Left renal pelvis (tissue), 4 donors: ENCODE data around the gene HYAL3. TPM values are rescaled to one million over a fixed set of nuclear protein-coding genes. Genes with fewer than 3 reads are reported as not detected.
"Not testable (repeated sequence)": the region's sequence is repeated elsewhere in the genome, so short reads cannot be mapped to it uniquely, and the experiment has no call there.

Source experiments
- DNase-seq, 4 donors: peaks; one replicate each; pipeline ENCODE4 v3.0.0-alpha.2; 2013; ENCODE audit warnings: low read depth in 4 of 4, low spot score in 3 of 4
- polyA plus RNA-seq, 4 donors: library from polyadenylated mRNA; unstranded; fragments of 120-200 nt; gene quantifications; one replicate each; pipeline ENCODE4 v1.2.1, GENCODE V29; 2013; ENCODE audit not compliant: insufficient read length in 4 of 4

Gene HYAL3
- polyA plus RNA-seq, 4 donors: 2.8 to 3.7 (median 2.9) TPM

DNA sequence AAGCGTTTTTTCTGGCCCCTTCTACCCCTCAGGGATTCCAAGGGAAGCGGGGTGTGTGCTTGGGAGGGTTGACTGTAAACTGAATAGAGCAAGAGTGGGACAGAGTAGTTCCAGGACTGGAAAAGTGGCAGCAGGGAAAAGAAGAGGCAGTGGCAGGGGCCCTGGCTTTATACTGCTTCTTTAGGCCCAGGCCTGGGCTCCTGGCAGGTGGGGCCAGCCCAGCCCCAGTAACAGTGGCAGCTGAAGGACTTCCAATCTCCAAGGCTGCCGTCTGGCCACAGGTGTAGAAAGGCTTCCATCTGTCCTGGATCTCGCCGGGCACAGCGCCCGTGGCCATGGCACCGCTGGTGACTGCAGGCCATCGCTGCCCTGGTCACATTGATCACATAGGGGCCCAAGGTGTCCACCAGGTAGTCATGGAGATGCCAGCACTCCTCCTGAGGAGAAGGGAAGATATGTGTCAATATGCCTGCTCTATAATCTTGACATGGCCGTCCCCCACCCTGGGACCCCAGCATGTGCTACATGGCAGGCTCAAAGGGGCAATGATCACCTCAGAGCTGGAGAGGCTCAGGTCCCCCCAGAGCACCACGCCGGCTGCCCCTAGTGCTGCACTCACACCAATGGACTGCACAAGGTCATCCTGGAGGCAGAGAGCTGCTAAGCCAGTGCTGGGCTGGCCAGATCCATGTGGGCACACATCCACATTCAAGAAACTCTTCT lies 6.0 kb downstream of the HYAL3 start:
- DNase-seq: no peak

DNA sequence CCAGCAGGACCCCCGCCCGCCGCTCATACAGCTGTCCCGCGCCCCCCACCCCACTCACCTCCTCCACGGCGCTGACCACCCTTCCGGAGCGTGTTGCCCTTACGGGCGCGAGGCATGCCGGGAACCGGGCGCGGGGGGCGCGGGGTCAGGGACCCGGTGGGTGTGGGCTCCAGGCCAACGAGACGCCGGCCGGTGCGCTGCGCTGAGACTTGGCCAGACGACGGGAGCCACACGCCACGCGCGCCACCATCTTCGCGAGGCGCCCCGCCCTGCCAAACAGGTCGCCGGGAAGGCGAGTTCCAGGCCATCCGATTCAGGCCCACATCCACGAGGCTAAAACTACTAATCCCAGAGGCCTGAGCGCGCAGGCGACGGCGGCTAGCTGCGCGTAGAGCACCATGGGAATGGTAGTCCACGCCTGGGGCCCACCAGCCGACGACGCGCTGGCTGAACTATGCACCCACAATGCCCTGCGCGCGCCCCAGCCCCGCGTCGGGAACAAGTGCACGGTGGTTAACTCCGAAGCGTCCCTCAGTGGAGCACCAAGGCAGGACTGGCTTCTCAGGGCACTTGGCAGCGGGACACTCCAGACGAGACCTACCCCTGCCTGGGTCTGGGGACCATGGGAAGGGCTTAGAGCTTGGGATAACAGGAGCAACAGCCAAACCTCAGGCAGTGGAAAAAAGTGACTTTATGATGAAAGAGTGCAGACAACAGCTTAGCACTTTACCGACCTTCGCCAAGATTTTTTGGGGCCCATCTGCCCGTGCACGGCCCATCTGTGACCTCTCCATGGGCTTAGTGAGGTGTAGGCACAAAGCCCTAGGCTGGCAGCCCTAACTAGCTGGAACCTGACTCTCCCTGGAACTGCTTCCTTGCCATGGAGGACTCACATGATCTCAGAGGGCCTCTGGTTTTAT lies 6.8 kb downstream of the HYAL3 start, which contains the start of gene IFRD2:
IFRD2 (minus strand) TSS at position 271 of the 920 bp plus-strand sequence; CDS start at position 116, 155 bp downstream.
- peak; percentile 87 to 95 (median 90) for DNase-seq

DNA sequence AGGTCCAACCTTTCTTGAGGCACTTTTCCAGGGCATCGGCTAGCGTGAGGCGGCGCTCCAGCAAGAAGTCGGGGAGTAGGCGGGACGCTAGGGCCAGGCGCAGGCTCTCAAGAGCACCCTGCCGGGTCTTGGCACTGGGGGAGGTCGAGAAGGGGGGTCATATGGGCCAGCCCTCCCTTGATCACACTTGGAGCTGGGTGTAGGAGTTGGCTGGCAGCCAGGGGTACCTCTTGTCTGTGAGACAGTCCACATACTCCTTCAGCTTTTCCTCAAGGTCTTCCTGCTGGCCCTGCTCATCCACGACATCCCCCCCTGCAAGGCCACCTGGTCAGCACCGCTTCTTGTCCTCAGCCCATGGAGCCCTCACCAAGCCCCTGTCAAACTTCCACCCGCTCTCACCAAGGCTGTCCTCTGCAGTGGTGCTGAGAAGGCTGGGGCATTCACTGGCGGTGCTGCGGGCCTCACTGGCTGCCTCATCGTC lies 9.0 kb downstream of the HYAL3 start:
- no peak for DNase-seq

DNA sequence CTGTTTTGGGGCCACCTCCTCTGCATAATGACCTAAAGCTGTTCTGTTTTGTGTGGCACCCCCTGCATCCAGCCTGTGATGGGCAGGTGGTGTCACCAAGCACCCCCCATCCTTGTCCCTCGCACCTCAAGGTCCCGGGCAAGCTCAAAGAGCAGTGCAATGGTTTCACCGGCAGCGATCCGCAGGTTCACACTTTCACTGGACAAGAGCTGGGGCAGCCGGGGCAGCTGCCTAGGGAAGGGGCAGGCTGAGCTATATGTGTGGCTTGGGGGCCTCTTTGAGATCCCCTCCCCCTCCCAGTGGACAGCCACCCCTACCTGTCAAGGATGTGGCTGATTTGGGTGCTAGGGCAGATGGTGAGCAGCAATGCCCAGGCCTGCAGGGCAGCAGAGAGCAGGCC lies 10.1 kb downstream of the HYAL3 start:
- DNase-seq: no peak

DNA sequence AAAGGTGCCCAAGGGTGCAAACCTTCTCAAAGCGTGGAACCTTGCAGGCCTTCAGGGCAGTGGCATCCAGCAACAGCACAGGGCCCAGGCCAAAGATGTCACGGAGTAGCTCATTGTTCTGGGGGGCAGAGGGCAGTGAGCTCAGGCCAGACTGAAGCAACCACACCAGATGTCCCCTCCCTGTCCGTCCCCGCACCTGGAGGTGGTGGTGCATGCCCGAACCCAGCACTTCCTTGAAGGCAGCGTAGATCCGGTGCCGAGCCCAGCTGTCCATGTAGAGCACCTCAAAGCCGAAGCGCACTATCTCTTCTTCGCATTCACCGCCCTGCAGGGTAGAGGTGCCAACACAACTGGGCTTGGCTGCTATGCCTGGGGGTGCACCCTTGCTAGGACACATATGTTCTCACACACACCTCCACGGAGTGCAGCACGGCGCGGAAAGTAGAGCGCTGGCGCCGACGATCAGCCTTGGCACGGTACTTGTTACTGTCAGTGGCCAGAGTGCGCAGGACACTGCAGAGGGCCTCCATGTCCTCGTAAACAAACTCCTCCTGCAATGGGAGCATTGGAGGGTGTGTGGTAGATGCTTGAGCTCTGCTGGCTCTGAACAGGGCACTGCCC lies 10.7 kb downstream of the HYAL3 start:
- no peak for DNase-seq

DNA sequence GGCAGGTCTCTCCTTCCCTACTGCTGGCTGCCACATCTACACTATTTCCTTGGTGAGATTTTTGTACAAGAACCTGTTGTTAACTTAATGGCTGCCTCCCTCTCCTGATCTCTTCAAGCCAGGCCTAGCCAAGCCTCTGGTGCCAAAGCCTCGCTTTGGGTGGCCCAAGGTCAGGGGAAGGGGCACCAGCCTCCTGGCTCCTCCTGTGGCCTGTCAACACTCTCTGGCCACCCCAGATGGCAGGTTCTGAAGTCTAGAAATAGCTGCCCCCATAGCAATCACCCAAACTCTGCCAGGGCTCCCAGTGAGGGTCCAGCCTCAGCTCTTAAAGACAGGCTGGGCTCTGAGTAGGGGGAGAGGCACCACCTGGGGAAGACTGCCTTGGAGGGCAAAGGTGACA lies 11.9 kb downstream of the HYAL3 start:
- no peak for DNase-seq

DNA sequence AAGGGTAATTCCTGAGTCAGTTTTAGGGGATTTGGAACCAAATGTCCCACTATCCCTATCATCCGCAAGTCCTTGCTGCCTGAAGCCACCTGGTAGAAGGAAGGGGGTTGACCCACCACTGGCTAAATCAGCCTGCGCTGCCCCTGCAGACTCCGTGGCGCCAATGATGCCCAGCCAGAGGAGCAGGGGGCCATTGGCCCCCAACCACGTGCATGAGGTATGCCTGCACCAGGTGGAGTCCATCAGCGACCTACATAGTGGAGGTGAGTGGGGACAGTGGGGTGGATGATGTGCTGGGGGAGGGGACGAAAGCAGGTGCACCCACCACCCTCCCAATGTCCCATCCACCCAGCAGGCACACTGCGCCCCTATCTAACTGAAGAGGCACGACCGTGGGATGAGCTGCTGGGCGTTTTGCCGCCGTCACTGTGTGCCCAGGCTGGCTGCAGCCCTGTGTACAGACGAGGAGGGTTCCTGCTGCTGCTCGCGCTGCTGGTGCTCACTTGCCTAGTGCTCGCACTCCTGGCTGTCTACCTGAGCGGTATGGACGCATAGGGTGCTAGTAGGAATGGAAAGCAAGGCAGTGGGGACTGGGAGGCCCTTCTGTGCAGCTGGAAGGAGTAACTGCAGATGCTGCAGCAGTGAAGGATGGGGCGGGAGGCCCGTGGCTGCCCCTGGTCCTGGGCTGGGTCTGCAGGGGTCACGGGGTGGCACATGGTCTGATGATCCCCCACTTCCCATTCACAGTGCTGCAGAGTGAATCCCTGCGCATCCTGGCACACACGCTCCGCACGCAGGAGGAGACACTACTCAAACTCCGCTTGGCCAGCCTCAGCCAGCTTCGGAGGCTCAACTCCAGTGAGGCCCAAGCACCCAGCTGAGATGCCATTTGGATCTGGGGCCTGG lies 12.6 kb downstream of the HYAL3 start:
- DNase-seq: no peak

DNA sequence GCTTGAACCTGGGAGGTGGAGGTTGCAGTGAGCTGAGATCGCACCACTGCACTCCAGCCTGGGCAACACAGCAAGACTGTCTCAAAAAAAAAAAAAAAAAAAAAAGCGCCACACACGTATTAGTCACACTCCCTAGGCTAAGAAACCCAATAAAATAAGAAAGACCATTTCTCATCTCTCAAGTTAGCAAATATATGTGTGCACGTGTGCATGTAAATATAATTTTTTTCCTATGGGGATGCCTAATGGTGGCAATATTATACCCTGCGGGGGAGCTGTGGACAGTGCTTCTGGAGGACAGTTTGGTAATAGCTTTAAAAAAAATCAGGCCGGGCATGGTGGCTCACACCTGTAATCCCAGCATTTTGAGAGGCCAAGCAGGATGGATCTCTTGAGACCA lies 15.1 kb downstream of the HYAL3 start:
- not testable (repeated sequence) for DNase-seq

DNA sequence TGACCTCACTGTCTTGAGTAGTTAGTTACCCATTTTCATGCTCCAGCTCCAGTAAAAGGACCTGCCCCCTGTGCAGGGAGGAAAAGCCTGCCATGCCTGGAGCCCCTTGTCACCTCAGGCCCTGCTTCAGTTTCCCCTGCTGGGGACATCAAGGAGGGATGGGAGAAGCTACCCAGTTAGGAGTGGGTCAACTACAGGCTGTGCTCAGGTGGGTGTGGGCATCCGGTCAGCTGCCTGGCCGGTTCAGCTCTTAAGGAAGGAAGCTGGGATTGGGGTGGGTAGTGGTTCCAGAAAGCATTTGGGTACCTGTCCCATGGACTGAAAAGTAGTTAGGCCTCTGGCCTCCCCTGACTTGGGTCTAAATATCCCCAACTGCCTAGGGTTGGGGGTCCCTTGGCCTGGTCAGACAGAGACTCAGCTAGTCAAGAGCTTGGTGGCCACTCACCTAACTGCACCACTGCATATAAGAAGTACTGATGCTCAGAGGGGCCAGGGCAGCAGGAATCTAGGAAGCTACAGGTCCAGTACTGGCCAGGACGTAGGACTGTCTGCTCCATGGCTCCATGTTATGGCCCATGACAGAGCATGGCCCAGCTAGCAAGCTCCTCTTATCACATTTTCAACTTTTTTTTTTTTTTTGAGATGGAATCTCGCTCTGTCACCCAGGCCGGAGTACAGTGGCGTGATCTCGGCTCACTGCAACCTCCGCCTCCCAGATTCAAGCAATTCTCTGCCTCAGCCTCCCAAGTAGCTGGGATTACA lies 19.8 kb downstream of the HYAL3 start:
- no peak for DNase-seq

DNA sequence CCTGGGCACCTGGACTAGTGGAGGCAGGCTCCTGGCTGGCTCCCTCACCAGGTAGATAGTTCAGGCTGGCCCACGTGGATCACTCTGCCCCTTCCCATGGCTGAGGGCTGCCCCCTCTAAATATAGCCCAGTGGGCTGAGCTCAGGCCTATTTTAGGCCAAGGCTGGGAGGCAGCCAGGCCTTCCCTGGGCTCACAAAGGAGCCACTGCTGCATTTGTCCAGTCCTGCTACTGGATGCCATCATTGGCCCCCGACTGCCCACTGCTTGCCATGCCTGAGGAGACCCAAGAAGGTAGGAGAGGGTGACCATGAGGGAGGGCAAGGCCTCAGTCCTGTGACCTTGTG lies 20.4 kb downstream of the HYAL3 start, which contains the start of gene LSMEM2:
LSMEM2 (plus strand) TSS at position 208 of the 345 bp plus-strand sequence; CDS start at position 235, 27 bp downstream.
- DNase-seq: no peak

DNA sequence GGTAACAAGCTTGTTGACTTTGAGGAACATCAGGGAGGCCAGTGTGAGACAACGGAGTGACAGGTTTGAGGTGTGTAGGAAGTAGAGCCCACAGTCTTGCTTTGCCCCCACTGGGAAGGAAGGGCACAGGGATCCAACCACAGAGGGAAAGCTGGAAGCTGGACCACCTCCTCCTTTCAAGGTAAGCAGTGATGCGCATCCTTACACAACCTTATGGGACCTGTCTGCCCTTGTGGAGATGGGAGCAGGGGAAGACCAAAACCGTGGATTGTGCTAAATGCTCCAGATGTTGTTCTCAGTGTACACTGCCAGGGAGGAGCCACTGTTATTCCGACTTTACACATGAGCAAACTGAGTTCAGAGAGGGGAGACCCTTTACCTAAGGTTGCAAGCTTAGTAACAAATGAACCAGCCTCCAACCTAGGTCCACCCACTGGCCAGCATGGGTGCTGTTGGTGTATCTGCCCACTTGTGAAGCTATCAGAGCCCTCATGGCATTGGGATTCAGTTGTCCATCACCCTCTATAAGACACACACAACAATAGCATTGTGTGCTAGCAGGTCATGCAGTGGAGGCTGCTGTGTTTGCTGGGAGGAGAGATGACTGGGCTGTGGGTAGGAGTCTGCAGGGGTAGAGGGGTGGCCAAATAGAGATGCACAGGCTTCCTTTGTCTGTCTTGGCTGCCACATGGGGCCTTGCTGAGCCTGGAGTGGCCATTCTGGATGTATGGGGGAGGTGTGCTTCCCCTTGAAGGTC lies 20.9 kb downstream of the HYAL3 start:
- no peak for DNase-seq

DNA sequence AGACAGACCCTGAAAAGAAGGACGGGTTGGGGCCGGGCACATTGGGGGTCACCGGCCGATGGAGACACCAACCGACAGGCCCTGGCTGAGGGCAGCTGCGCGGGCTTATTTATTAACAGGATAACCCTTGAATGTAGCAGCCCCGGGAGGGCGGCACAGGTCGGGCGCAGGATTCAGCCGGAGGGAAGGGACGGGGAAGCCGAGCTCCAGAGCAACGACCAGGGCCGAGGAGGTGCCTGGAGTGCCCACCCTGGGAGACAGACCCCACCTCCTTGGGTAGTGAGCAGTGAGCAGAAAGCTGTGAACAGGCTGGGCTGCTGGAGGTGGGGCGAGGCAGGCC lies 22.5 kb downstream of the HYAL3 start:
- DNase-seq: no peak

DNA sequence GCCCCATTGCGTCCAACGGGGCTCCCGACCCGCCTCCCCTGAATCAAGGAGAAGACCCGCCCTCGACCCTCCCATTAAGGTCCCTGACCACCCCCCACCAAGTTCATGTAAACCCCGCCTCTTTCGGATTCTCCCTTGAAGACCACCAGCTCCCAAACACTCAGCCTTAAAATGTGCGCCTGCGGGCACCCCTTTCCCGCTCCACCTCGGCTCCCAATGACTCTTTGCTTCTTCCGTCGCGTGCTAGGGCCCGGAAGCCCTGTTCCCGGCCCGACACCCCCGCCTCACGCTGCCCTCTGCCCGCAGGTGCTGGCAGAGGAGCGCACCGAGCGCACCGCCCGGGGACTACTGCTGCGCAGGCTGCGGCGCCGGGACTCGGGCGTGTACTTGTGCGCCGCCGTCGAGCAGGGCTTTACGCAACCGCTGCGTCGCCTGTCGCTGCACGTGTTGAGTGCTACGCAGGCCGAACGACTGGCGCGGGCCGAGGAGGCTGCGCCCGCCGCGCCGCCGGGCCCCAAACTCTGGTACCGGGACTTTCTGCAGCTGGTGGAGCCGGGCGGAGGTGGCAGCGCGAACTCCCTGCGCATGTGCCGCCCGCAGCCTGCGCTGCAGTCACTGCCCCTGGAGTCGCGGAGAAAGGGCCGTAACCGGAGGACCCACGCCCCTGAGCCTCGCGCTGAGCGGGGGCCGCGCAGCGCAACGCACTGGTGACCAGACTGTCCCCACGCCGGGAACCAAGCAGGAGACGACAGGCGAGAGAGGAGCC lies 23.0 kb downstream of the HYAL3 start:
- DNase-seq: no peak

DNA sequence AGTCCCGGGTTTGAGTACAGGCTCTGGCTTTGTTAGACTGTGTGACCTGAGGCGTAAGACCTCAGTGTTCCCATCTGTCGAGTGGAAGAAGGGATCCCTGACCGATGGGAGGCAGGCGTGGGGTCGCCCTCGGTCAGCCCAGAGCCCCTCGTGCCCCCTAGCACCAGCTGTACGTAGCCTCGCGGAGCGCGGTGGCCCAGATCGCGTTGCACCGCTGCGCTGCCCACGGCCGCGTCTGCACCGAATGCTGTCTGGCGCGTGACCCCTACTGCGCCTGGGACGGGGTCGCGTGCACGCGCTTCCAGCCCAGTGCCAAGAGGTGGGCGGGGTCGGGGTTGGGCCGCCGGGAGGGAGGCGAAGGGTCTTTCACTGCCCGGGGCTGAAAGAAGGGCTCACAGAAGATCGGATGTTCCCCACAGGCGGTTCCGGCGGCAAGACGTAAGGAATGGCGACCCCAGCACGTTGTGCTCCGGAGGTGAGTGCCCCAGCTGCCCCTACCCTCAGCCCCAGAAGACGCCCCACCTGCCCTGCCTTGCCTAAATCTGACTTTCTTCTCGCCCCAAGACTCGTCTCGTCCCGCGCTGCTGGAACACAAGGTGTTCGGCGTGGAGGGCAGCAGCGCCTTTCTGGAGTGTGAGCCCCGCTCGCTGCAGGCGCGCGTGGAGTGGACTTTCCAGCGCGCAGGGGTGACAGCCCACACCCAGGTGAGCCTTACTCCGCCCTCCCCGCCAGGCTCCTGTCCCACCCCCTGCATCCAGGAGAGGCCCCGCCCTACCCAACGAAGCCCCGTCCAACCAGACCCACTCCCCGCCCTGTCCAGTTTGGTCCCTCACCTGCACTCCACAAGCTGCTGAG lies 23.8 kb downstream of the HYAL3 start:
- DNase-seq: no peak

DNA sequence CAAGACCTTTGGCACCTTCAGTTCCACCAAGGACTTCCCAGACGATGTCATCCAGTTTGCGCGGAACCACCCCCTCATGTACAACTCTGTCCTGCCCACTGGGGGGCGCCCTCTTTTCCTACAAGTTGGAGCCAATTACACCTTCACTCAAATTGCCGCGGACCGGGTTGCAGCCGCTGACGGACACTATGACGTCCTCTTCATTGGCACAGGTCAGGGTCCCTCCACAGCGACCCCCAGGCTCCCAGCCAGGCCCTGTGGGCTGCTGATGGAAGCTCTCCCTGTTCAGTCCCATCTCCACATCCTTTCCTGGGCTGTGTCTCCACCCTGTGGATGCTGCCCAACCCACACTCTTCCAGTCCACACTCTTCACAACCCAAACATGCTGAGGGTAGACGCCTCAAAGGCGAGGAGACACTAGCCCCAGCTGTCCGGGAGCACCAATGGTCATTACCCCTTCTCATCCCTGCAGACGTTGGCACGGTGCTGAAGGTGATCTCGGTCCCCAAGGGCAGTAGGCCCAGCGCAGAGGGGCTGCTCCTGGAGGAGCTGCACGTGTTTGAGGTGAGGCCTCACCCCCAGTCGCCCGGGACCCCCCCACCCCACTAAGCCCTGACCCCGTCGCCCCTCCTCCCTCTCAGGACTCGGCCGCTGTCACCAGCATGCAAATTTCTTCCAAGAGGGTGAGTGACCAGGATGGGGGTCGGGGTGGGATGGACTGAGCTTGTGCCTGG lies 24.7 kb downstream of the HYAL3 start:
- DNase-seq: no peak

DNA sequence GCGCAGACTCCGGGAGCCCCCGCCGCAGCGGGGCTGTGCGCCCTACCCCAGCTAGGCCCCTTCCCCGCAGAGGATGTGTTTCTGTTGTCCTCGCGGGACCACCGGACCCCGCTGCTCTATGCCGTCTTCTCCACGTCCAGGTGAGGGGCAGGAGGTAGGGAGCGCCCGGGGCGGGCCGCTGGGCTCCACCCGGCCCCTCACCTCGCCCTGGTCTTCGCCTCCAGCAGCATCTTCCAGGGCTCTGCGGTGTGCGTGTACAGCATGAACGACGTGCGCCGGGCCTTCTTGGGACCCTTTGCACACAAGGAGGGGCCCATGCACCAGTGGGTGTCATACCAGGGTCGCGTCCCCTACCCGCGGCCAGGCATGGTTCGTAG lies 25.5 kb downstream of the HYAL3 start:
- no peak for DNase-seq
